ENCODE measurements around the gene PRTN3.

PRTN3 gene

GRCh38 chr19:803099-803561 is 37.7 kb upstream of the PRTN3 start:
- no peak for ATAC-seq
- TF ChIP-seq SNAI2 (CRISPR knock-in tag; IDR thresholded peaks at IDR 0.05) (no peak), CSDC2 (CRISPR knock-in tag; IDR thresholded peaks at IDR 0.05) (no peak), PATZ1 (CRISPR knock-in tag; IDR thresholded peaks at IDR 0.05; ENCODE audit: borderline replicate concordance) (no peak), ZFP3 (CRISPR knock-in tag; IDR thresholded peaks at IDR 0.05) (no peak), ISL1 (CRISPR knock-in tag; IDR thresholded peaks at IDR 0.05) (no peak), ARNTL (CRISPR knock-in tag; IDR thresholded peaks at IDR 0.05; ENCODE audit: borderline replicate concordance, low read depth) (no peak), CSRNP3 (CRISPR knock-in tag; IDR thresholded peaks at IDR 0.05) (no peak), ZNF70 (CRISPR knock-in tag; IDR thresholded peaks at IDR 0.05) (no peak), POU6F1 (CRISPR knock-in tag; IDR thresholded peaks at IDR 0.05; ENCODE audit: borderline replicate concordance, low read depth) (no peak), TSHZ2 (CRISPR knock-in tag; IDR thresholded peaks at IDR 0.05) (no peak), ZNF8 (CRISPR knock-in tag; IDR thresholded peaks at IDR 0.05) (no peak), ZNF565 (CRISPR knock-in tag; conservative IDR thresholded peaks at IDR 0.05; ENCODE audit: low read depth) (no peak)

- no peak for TF ChIP-seq ZNF8 (CRISPR knock-in tag; IDR thresholded peaks at IDR 0.05)
- TF ChIP-seq TCF4 (CRISPR knock-in tag; IDR thresholded peaks at IDR 0.05; ENCODE audit: borderline replicate concordance): no peak
- no peak for TF ChIP-seq SNAI2 (CRISPR knock-in tag; IDR thresholded peaks at IDR 0.05)
- no peak for TF ChIP-seq TOX (CRISPR knock-in tag; IDR thresholded peaks at IDR 0.05; ENCODE audit: borderline replicate concordance)
- ATAC-seq: no peak
Observed at GRCh38 chr19:803686-804418, 36.9 kb upstream of the PRTN3 start.

GRCh38 chr19:804419-805165 is 36.2 kb upstream of the PRTN3 start:
- TF ChIP-seq ZNF70 (CRISPR knock-in tag; IDR thresholded peaks at IDR 0.05) (no peak), TSHZ2 (CRISPR knock-in tag; IDR thresholded peaks at IDR 0.05) (no peak)
- ATAC-seq: no peak

GRCh38 chr19:805166-805551 is 35.6 kb upstream of the PRTN3 start:
- no peak for ATAC-seq
- no peak for TF ChIP-seq PPARA (CRISPR knock-in tag; IDR thresholded peaks at IDR 0.05; ENCODE audit: borderline replicate concordance)
- no peak for TF ChIP-seq BACH2 (CRISPR knock-in tag; IDR thresholded peaks at IDR 0.05; ENCODE audit: borderline replicate concordance)
- TF ChIP-seq ZNF8 (CRISPR knock-in tag; IDR thresholded peaks at IDR 0.05): no peak
- TF ChIP-seq POU6F1 (CRISPR knock-in tag; IDR thresholded peaks at IDR 0.05; ENCODE audit: borderline replicate concordance, low read depth): no peak
- TF ChIP-seq TOX (CRISPR knock-in tag; IDR thresholded peaks at IDR 0.05; ENCODE audit: borderline replicate concordance): no peak
- TF ChIP-seq ZFP30 (CRISPR knock-in tag; IDR thresholded peaks at IDR 0.05): no peak
- TF ChIP-seq GLIS3 (CRISPR knock-in tag; IDR thresholded peaks at IDR 0.05): no peak
- TF ChIP-seq CSDC2 (CRISPR knock-in tag; IDR thresholded peaks at IDR 0.05): no peak
- no peak for TF ChIP-seq CREB5 (CRISPR knock-in tag; IDR thresholded peaks at IDR 0.05; ENCODE audit: low read depth)
- no peak for TF ChIP-seq ZC3H10 (CRISPR knock-in tag; IDR thresholded peaks at IDR 0.05)
